ENCODE data around the gene CELF4.
A peak's percentile ranks its signal among the peaks of the same experiment; 100 is the strongest.

CELF4 gene

GRCh38 chr18:37421341-37422077, 144.1 kb downstream of the CELF4 start:
- no peak overlapping the region for H3K4me3 ChIP-seq (ENCODE audit: low read length)
- no peak overlapping the region for H3K9ac ChIP-seq (ENCODE audit: low read length)
- H3K9me3 ChIP-seq (ENCODE audit: control insufficient read depth, low read length): no peaks in the 10 kb centered on the region
- H3K4me1 ChIP-seq (ENCODE audit: control insufficient read depth, insufficient read depth, low read length): peaks cover 7% of the 10 kb centered on the region
- no peak for DNase-seq (ENCODE audit: low read depth)
- peaks cover 64% of the 10 kb centered on the region for H3K27me3 ChIP-seq (replicated peaks; ENCODE audit: control insufficient read depth, insufficient read depth, low read length)
- no peaks in the 10 kb centered on the region for H3K36me3 ChIP-seq (ENCODE audit: control insufficient read depth, insufficient read depth, low read length, severe bottlenecking)

- no peaks in the 10 kb centered on the region for H3K9me3 ChIP-seq (ENCODE audit: control insufficient read depth, low read length)
Observed at GRCh38 chr18:37420315-37420880, 145.2 kb downstream of the CELF4 start.

GRCh38 chr18:37419866-37420265, 145.7 kb downstream of the CELF4 start:
- H3K27me3 ChIP-seq (replicated peaks; ENCODE audit: control insufficient read depth, insufficient read depth, low read length): peaks cover 58% of the 10 kb centered on the region
- no peak overlapping the region for H3K4me3 ChIP-seq (ENCODE audit: low read length)
- no peaks in the 10 kb centered on the region for H3K9me3 ChIP-seq (ENCODE audit: control insufficient read depth, low read length)
- peaks cover 7% of the 10 kb centered on the region for H3K4me1 ChIP-seq (ENCODE audit: control insufficient read depth, insufficient read depth, low read length)
- no peak overlapping the region for H3K9ac ChIP-seq (ENCODE audit: low read length)
- H3K36me3 ChIP-seq (ENCODE audit: control insufficient read depth, insufficient read depth, low read length, severe bottlenecking): no peaks in the 10 kb centered on the region
- no peak for DNase-seq (ENCODE audit: low read depth)

More at GRCh38 chr18:37420315-37420880, 145.2 kb downstream of the CELF4 start:
- Histone ChIP-seq H3K27me3 (replicated peaks; ENCODE audit: control insufficient read depth, insufficient read depth, low read length) (peaks cover 59% of the 10 kb centered on the region), H3K4me1 (ENCODE audit: control insufficient read depth, insufficient read depth, low read length) (peaks cover 7% of the 10 kb centered on the region), H3K4me3 (ENCODE audit: low read length) (no peak overlapping the region), H3K36me3 (ENCODE audit: control insufficient read depth, insufficient read depth, low read length, severe bottlenecking) (no peaks in the 10 kb centered on the region), H3K9ac (ENCODE audit: low read length) (no peak overlapping the region)
- DNase-seq (ENCODE audit: low read depth): no peak

- Histone ChIP-seq H3K4me3 (ENCODE audit: low read length) (no peak overlapping the region), H3K9ac (ENCODE audit: low read length) (no peak overlapping the region), H3K36me3 (ENCODE audit: control insufficient read depth, insufficient read depth, low read length, severe bottlenecking) (no peaks in the 10 kb centered on the region), H3K27me3 (replicated peaks; ENCODE audit: control insufficient read depth, insufficient read depth, low read length) (peaks cover 53% of the 10 kb centered on the region), H3K4me1 (ENCODE audit: control insufficient read depth, insufficient read depth, low read length) (peaks cover 7% of the 10 kb centered on the region), H3K9me3 (ENCODE audit: control insufficient read depth, low read length) (no peaks in the 10 kb centered on the region)
- no peak for DNase-seq (ENCODE audit: low read depth)
Observed at GRCh38 chr18:37419315-37419714, 146.3 kb downstream of the CELF4 start.

GRCh38 chr18:37414816-37415215, 150.8 kb downstream of the CELF4 start:
- Histone ChIP-seq H3K9me3 (ENCODE audit: control insufficient read depth, low read length) (peaks cover 8% of the 10 kb centered on the region), H3K9ac (ENCODE audit: low read length) (no peak overlapping the region), H3K27me3 (replicated peaks; ENCODE audit: control insufficient read depth, insufficient read depth, low read length) (peaks cover 33% of the 10 kb centered on the region), H3K36me3 (ENCODE audit: control insufficient read depth, insufficient read depth, low read length, severe bottlenecking) (no peaks in the 10 kb centered on the region), H3K4me3 (ENCODE audit: low read length) (no peak overlapping the region), H3K4me1 (ENCODE audit: control insufficient read depth, insufficient read depth, low read length) (no peaks in the 10 kb centered on the region)
- DNase-seq (ENCODE audit: low read depth): no peak

GRCh38 chr18:37412829-37413228, 152.8 kb downstream of the CELF4 start:
- Histone ChIP-seq H3K4me1 (ENCODE audit: control insufficient read depth, insufficient read depth, low read length) (no peaks in the 10 kb centered on the region), H3K9me3 (ENCODE audit: control insufficient read depth, low read length) (peaks cover 8% of the 10 kb centered on the region), H3K4me3 (ENCODE audit: low read length) (no peak overlapping the region), H3K9ac (ENCODE audit: low read length) (no peak overlapping the region), H3K27me3 (replicated peaks; ENCODE audit: control insufficient read depth, insufficient read depth, low read length) (peaks cover 25% of the 10 kb centered on the region), H3K36me3 (ENCODE audit: control insufficient read depth, insufficient read depth, low read length, severe bottlenecking) (no peaks in the 10 kb centered on the region)
- DNase-seq (ENCODE audit: low read depth): no peak

GRCh38 chr18:37412333-37412732, 153.3 kb downstream of the CELF4 start:
- Histone ChIP-seq H3K4me1 (ENCODE audit: control insufficient read depth, insufficient read depth, low read length) (no peaks in the 10 kb centered on the region), H3K9ac (ENCODE audit: low read length) (no peak overlapping the region), H3K27me3 (replicated peaks; ENCODE audit: control insufficient read depth, insufficient read depth, low read length) (peaks cover 20% of the 10 kb centered on the region), H3K36me3 (ENCODE audit: control insufficient read depth, insufficient read depth, low read length, severe bottlenecking) (no peaks in the 10 kb centered on the region), H3K4me3 (ENCODE audit: low read length) (no peak overlapping the region), H3K9me3 (ENCODE audit: control insufficient read depth, low read length) (peaks cover 8% of the 10 kb centered on the region)
- DNase-seq (ENCODE audit: low read depth): no peak

GRCh38 chr18:37409878-37410277, 155.7 kb downstream of the CELF4 start:
- Histone ChIP-seq H3K4me3 (ENCODE audit: low read length) (no peak overlapping the region), H3K9ac (ENCODE audit: low read length) (no peak overlapping the region), H3K27me3 (replicated peaks; ENCODE audit: control insufficient read depth, insufficient read depth, low read length) (peaks cover 8% of the 10 kb centered on the region), H3K36me3 (ENCODE audit: control insufficient read depth, insufficient read depth, low read length, severe bottlenecking) (no peaks in the 10 kb centered on the region), H3K9me3 (ENCODE audit: control insufficient read depth, low read length) (peaks cover 8% of the 10 kb centered on the region), H3K4me1 (ENCODE audit: control insufficient read depth, insufficient read depth, low read length) (no peaks in the 10 kb centered on the region)
- peak; percentile 61 for DNase-seq (ENCODE audit: low read depth)

- H3K36me3 ChIP-seq (ENCODE audit: control insufficient read depth, insufficient read depth, low read length, severe bottlenecking): no peaks in the 10 kb centered on the region
- no peak overlapping the region for H3K9ac ChIP-seq (ENCODE audit: low read length)
- no peak overlapping the region for H3K4me3 ChIP-seq (ENCODE audit: low read length)
- no peaks in the 10 kb centered on the region for H3K4me1 ChIP-seq (ENCODE audit: control insufficient read depth, insufficient read depth, low read length)
- no peak for DNase-seq (ENCODE audit: low read depth)
- H3K9me3 ChIP-seq (ENCODE audit: control insufficient read depth, low read length): peaks cover 8% of the 10 kb centered on the region
- H3K27me3 ChIP-seq (replicated peaks; ENCODE audit: control insufficient read depth, insufficient read depth, low read length): peaks cover 8% of the 10 kb centered on the region
Observed at GRCh38 chr18:37408676-37409265, 156.8 kb downstream of the CELF4 start.

GRCh38 chr18:37407571-37407970, 158.0 kb downstream of the CELF4 start:
- H3K9me3 ChIP-seq (ENCODE audit: control insufficient read depth, low read length): peaks cover 8% of the 10 kb centered on the region
- DNase-seq (ENCODE audit: low read depth): no peak
- H3K4me1 ChIP-seq (ENCODE audit: control insufficient read depth, insufficient read depth, low read length): peaks cover 10% of the 10 kb centered on the region
- peaks cover 5% of the 10 kb centered on the region for H3K27me3 ChIP-seq (replicated peaks; ENCODE audit: control insufficient read depth, insufficient read depth, low read length)
- no peak overlapping the region for H3K9ac ChIP-seq (ENCODE audit: low read length)
- no peaks in the 10 kb centered on the region for H3K36me3 ChIP-seq (ENCODE audit: control insufficient read depth, insufficient read depth, low read length, severe bottlenecking)
- no peak overlapping the region for H3K4me3 ChIP-seq (ENCODE audit: low read length)

- Histone ChIP-seq H3K4me1 (ENCODE audit: control insufficient read depth, insufficient read depth, low read length) (peaks cover 16% of the 10 kb centered on the region), H3K9me3 (ENCODE audit: control insufficient read depth, low read length) (no peaks in the 10 kb centered on the region), H3K9ac (ENCODE audit: low read length) (no peak overlapping the region), H3K36me3 (ENCODE audit: control insufficient read depth, insufficient read depth, low read length, severe bottlenecking) (no peaks in the 10 kb centered on the region), H3K27me3 (replicated peaks; ENCODE audit: control insufficient read depth, insufficient read depth, low read length) (peaks cover 5% of the 10 kb centered on the region), H3K4me3 (ENCODE audit: low read length) (no peak overlapping the region)
- DNase-seq (ENCODE audit: low read depth): no peak
Observed at GRCh38 chr18:37405772-37406171, 159.8 kb downstream of the CELF4 start.
